Psoas muscle (tissue), 8 donors: Measurements from ENCODE around the gene HOXB9. TPM values are rescaled to one million over a fixed set of nuclear protein-coding genes. Genes with fewer than 3 reads are reported as not detected.

Experiments used
- ATAC-seq, 4 donors: fragments of 200-7000 bp; cut with Tn5 transposase; one replicate each; pipeline ENCODE4 v1.9.1; 2020; ENCODE audit warnings: moderate library complexity in 3 of 4, mild to moderate bottlenecking in 2 of 4
- DNase-seq, 2 donors: peaks; one replicate each; pipeline ENCODE4 v3.0.0-alpha.2; 2020
- H3K27ac ChIP-seq: fragments of 200-600 bp; one replicate; pipeline ENCODE4 v1.8.0; 2022
- H3K27me3 ChIP-seq, 3 donors: fragments of 200-600 bp in 1 of 3; one replicate each; pipeline versions ENCODE4 v1.6.1 to v1.8.0; 2013 to 2022; ENCODE audit warnings: low read length in 2 of 3, mild to moderate bottlenecking in 2 of 3, moderate library complexity in 1 of 3; ENCODE audit not compliant: insufficient read depth in 3 of 3
- H3K36me3 ChIP-seq, 2 donors: fragments of 200-600 bp in 1 of 2; one replicate each; pipeline versions ENCODE4 v1.6.1 to v1.8.0; 2013 to 2022; ENCODE audit warnings: low read depth in 1 of 2, mild to moderate bottlenecking in 1 of 2, moderate library complexity in 1 of 2; ENCODE audit not compliant: insufficient read depth in 1 of 2
- H3K4me1 ChIP-seq: fragments of 200-600 bp; one replicate; pipeline ENCODE4 v1.8.0; 2022
- H3K4me3 ChIP-seq: fragments of 200-600 bp; one replicate; pipeline ENCODE4 v1.8.0; 2022; ENCODE audit warnings: mild to moderate bottlenecking
- H3K9me3 ChIP-seq: fragments of 200-600 bp; one replicate; pipeline ENCODE4 v1.8.0; 2022
- CTCF ChIP-seq: fragments of 200-600 bp; IDR thresholded peaks from one replicate; pipeline ENCODE4 v1.8.0; 2022; ENCODE audit warnings: antibody characterized with exemption
- WGBS, 3 donors: extraction: QIAGEN DNeasy Blood & Tissue Kit; methylation state at CpG; one replicate each; pipeline versions ENCODE4 v1.1.6 to v1.1.7; 2013; 5-methylcytosine and 5-hydroxymethylcytosine counted together
- intact Hi-C, 2 donors: fragments of 100-400 bp; cut with DNase I; formaldehyde crosslinking; loops; one replicate each; pipeline versions ENCODE4 v1.11.0 to v1.14.2; 2022
- polyA plus RNA-seq, 3 donors: library from polyadenylated mRNA; stranded (reverse); fragments of 200-250 nt; gene quantifications; one replicate each; pipeline ENCODE4 v1.2.3, GENCODE V29; 2013
- total RNA-seq, 4 donors: library from RNA; stranded (reverse); fragmentation: NEBNext Ultra II Directional in 2 of 4; extraction: Animal tissue kit (Norgen Biotek cat#: 25700) in 2 of 4; gene quantifications; one replicate each; pipeline versions ENCODE4 v1.2.1 to v1.2.4, GENCODE V29; 2021 to 2023
- donor health status: healthy with polysubstance abuse.
- donor health status: DM: no; HTN: no; CAD: no; lungs with moderate emphysema.
- donor health status: Bipolar disorder and iron deficiency.
- donor health status: healthy.
- donor health status: DM: yes; HTN: yes; CAD: no.
- donor health status: DM: no; HTN: no; CAD: no.
- donor health status: DM: no; HTN: no; CAD: no.
- donor health status: DM: yes; HTN: yes; CAD: no.

HOXB9 gene
- total and polyA plus RNA-seq, 7 donors, result 0.01 to 0.10 (median 0.03) TPM; not detected in 4

DNA sequence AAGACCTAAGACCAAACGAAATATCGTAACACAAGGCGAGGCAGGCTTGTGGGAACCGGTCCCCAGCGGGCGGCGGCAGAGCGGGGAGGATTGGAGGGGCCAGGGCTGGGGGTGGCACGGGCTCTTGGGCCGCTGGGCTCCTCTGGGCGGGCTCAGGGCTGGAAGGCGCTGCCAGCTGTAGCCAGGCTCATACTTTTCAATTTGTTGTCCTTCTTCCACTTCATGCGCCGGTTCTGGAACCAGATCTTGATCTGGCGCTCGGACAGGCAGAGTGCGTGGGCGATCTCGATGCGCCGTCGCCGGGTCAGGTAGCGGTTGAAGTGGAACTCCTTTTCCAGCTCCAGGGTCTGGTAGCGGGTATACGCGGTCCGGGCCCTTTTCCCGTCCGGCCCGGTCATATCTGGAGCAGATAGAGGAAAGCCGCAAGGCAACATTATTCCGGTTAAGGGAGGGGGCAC lies 34.1 kb downstream of the HOXB9 start:
- no peak overlapping the region for H3K27ac ChIP-seq
- WGBS, 3 donors, result 55 to 65% (median 59%) methylated on average over 32 to 33 of the region's 33 CpGs
- H3K4me1 ChIP-seq, result no peaks in the 10 kb centered on the region
- TF ChIP-seq CTCF, result no peak
- peaks cover 0 to 82% (median 36%) of the 10 kb centered on the region in 3 donors for H3K27me3 ChIP-seq
- no peak overlapping the region for H3K4me3 ChIP-seq
- H3K9me3 ChIP-seq, result no peaks in the 10 kb centered on the region
- no peak for ATAC-seq
- H3K36me3 ChIP-seq, result no peaks in the 10 kb centered on the region
- intact Hi-C loops, result loop anchor here in 1 of 2 donors (10.0 kb wide), 1 partner anchor 567 kb away; no protein-coding TSS in a partner anchor
- DNase-seq, result no peak

DNA sequence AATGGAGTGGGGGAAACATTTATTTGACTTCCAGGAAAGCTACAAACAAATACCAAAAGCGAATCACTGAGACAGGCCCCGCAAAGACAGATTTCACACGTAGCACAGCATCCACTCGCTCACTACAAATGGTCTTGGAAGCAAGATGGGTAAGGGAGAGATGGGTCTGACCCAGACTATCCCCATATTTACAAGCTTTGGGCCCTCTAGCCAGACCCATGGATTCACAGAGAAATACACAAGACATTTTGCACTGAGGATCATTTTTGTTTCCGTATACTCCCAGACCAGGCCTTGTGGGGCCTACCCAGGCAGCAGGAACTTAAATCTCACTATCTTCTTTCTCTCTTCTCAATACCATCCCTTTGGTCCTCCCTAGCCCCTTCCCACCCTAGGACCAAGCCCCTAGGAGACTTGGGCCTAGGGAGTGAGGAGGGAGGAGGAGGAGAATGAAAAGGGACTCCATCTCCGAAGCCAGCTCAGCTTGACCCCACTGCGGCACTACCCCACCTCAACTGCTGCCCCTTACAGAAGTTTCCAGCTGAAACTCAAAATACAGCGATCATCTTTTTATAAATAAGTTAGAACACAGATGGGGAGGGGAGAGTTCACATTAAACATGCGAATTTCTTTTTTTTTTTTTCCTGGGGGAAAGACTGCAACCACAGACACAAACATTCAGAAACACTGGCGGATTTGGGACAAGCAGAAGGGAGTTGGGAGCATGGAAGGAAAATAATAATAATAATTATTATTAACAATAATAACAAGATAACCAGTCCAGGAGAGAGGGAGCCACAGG lies 34.7 kb downstream of the HOXB9 start:
- WGBS, 3 donors, result 94 to 97% (median 96%) methylated on average over 10 of the region's 10 CpGs
- peaks cover 0 to 83% (median 34%) of the 10 kb centered on the region in 3 donors for H3K27me3 ChIP-seq
- H3K36me3 ChIP-seq, result no peaks in the 10 kb centered on the region
- H3K4me1 ChIP-seq, result no peaks in the 10 kb centered on the region
- ATAC-seq, result no peak
- intact Hi-C loops, result loop anchor here in 1 of 2 donors (10.0 kb wide), 1 partner anchor 567 kb away; no protein-coding TSS in a partner anchor
- H3K4me3 ChIP-seq, result no peak overlapping the region
- DNase-seq, result no peak
- H3K9me3 ChIP-seq, result no peaks in the 10 kb centered on the region
- no peak for TF ChIP-seq CTCF
- no peak overlapping the region for H3K27ac ChIP-seq

- peaks cover 0 to 84% (median 36%) of the 10 kb centered on the region in 3 donors for H3K27me3 ChIP-seq
- TF ChIP-seq CTCF, result no peak
- no peak overlapping the region for H3K4me3 ChIP-seq
- intact Hi-C loops, result loop anchor here in 1 of 2 donors (10.0 kb wide), 1 partner anchor 566 kb away; no protein-coding TSS in a partner anchor
- no peak for ATAC-seq
- H3K36me3 ChIP-seq, result no peaks in the 10 kb centered on the region
- no peaks in the 10 kb centered on the region for H3K9me3 ChIP-seq
- H3K27ac ChIP-seq, result no peak overlapping the region
- no peak for DNase-seq
- H3K4me1 ChIP-seq, result peaks cover 6% of the 10 kb centered on the region
Observed at GRCh38 chr17:48590607-48591161, 35.5 kb downstream of the HOXB9 start.

DNA sequence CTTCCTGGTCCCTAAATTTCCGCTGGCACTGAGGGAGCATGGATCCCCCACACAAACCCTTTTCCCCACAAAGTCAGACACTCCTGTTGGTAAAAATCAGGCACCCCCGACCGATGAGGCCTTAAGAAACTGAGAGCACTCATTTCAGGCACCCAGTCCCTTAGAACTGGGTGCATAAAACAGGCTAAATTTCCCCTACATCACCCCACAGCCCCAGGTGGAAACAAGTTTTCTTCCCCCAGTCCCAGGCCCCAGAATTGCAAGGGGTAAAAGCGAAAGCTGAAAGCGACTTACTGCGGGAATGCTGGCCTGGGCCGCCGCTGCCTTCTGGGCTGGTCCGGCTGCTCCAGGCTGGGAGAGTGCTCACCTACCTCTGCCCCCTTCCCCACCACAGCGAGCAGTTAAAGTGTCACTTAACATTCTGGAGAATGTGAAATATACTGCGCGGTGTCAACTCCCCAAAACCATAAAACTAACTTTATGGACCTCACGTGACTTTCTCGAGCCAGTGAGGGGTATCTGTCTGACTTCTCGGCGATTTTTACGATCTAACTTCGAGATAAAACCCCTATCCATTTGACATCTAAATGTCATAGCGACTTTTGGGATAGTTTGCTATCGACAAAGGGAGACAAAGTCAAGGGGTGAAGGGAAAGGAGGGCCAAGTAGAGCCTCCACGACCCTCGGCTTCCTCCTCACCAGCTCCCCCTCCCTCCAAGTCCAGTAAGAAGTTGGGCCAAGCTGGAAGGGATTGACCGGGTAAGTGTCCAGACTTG lies 36.1 kb downstream of the HOXB9 start, which contains the start of gene HOXB3:
Gene HOXB3 (minus strand): TSS at position 411 of the 776 bp plus-strand sequence. CDS start 37,767 bp downstream, outside the sequence.
- Histone ChIP-seq H3K4me1 (peaks cover 9% of the 10 kb centered on the region), H3K4me3 (no peak within 1 kb of the TSS), H3K27ac (no peak within 1 kb of the TSS), H3K9me3 (no peaks in the 10 kb centered on the region), H3K27me3 (peaks cover 0 to 85% (median 34%) of the 10 kb centered on the region in 3 donors), H3K36me3 (no peaks in the 10 kb centered on the region)
- DNase-seq, result no peak
- ATAC-seq, result no peak
- TF ChIP-seq CTCF, result no peak
- 86 to 92% (median 88%) methylated on average over 23 of the region's 23 CpGs for WGBS, 3 donors
- intact Hi-C loops, result loop anchor here in 1 of 2 donors (10.0 kb wide), 1 partner anchor 565 kb away; no protein-coding TSS in a partner anchor
